Mesenchymal stem cell (in vitro differentiated cells and primary cell): ENCODE data around the gene ACTA2.

Experiments
- DNase-seq: peaks from one replicate; pipeline ENCODE4 v3.0.0-alpha.2; 2013
- H2AFZ ChIP-seq: one replicate; pipeline ENCODE4 v1.6.1; 2013; ENCODE audit warnings: low read depth, mild to moderate bottlenecking, control low read depth, inconsistent platforms, low read length, moderate library complexity
- H2AK5ac ChIP-seq: 2 replicates; pipeline ENCODE4 v1.6.1; 2013; ENCODE audit warnings: low read length, moderate library complexity, mild to moderate bottlenecking, inconsistent platforms; ENCODE audit not compliant: severe bottlenecking
- H2BK120ac ChIP-seq: one replicate; pipeline ENCODE4 v1.6.1; 2013; ENCODE audit warnings: low read depth, mild to moderate bottlenecking, inconsistent platforms, low read length, moderate library complexity
- H2BK12ac ChIP-seq, 2 experiments: one replicate each; pipeline ENCODE4 v1.6.1; 2013; ENCODE audit warnings: inconsistent platforms in 2 of 2, low read length in 2 of 2, mild to moderate bottlenecking in 2 of 2, moderate library complexity in 2 of 2, control low read depth in 1 of 2
- H2BK15ac ChIP-seq: one replicate; pipeline ENCODE4 v1.6.1; 2013; ENCODE audit warnings: mild to moderate bottlenecking, low read depth, inconsistent platforms; ENCODE audit not compliant: poor library complexity, severe bottlenecking
- H2BK5ac ChIP-seq: 2 replicates; pipeline ENCODE4 v1.6.1; 2013; ENCODE audit warnings: low read depth, mild to moderate bottlenecking, low read length, control low read depth, inconsistent platforms; ENCODE audit not compliant: poor library complexity, severe bottlenecking
- H3K14ac ChIP-seq, 2 experiments: one replicate each; pipeline ENCODE4 v1.6.1; 2013; ENCODE audit warnings: inconsistent platforms in 2 of 2, low read length in 2 of 2, control low read depth in 1 of 2, mild to moderate bottlenecking in 1 of 2, moderate library complexity in 1 of 2
- H3K18ac ChIP-seq, 2 experiments: one replicate each; pipeline ENCODE4 v1.6.1; 2013; ENCODE audit warnings: inconsistent platforms in 2 of 2, low read length in 2 of 2, control low read depth in 1 of 2, low read depth in 1 of 2, mild to moderate bottlenecking in 1 of 2
- H3K23ac ChIP-seq, 2 experiments: one replicate each; pipeline ENCODE4 v1.6.1; 2013; ENCODE audit warnings: inconsistent platforms in 2 of 2, low read length in 2 of 2, mild to moderate bottlenecking in 2 of 2, moderate library complexity in 2 of 2, control low read depth in 1 of 2
- H3K27ac ChIP-seq: 2 replicates; pipeline ENCODE4 v1.5.1; 2013; ENCODE audit warnings: mild to moderate bottlenecking, moderate library complexity, low read length, control low read depth, inconsistent platforms; ENCODE audit not compliant: poor library complexity, severe bottlenecking
- H3K27me3 ChIP-seq, 2 experiments: 2 replicates each; pipeline versions ENCODE4 v1.6.1 to v1.7.0; 2013; ENCODE audit warnings: low read length in 2 of 2, mild to moderate bottlenecking in 2 of 2, moderate library complexity in 2 of 2, control low read depth in 1 of 2, inconsistent platforms in 1 of 2; ENCODE audit not compliant: control insufficient read depth in 1 of 2, insufficient read depth in 1 of 2
- H3K36me3 ChIP-seq, 2 experiments: 2 replicates each; pipeline versions ENCODE4 v1.6.1 to v1.7.0; 2013; ENCODE audit warnings: low read length in 2 of 2, control low read depth in 1 of 2, inconsistent platforms in 1 of 2, low read depth in 1 of 2, mild to moderate bottlenecking in 1 of 2; ENCODE audit not compliant: insufficient read depth in 2 of 2, control insufficient read depth in 1 of 2
- H3K4ac ChIP-seq, 2 experiments: one replicate each; pipeline ENCODE4 v1.6.1; 2013; ENCODE audit warnings: inconsistent platforms in 2 of 2, low read length in 2 of 2, mild to moderate bottlenecking in 2 of 2, moderate library complexity in 2 of 2, control low read depth in 1 of 2, low read depth in 1 of 2
- H3K4me1 ChIP-seq: 2 replicates; pipeline ENCODE4 v1.6.1; 2013; ENCODE audit warnings: low read depth, low read length, control low read depth; ENCODE audit not compliant: control insufficient read depth, insufficient read depth
- H3K4me2 ChIP-seq: 2 replicates; pipeline ENCODE4 v1.6.1; 2013; ENCODE audit warnings: low read length, mild to moderate bottlenecking, inconsistent platforms; ENCODE audit not compliant: poor library complexity, severe bottlenecking
- H3K4me3 ChIP-seq, 2 experiments: 2 replicates each; pipeline versions ENCODE4 v1.5.1 to v1.7.0; 2013; ENCODE audit warnings: low read length in 2 of 2, mild to moderate bottlenecking in 2 of 2, control low read depth in 1 of 2, low read depth in 1 of 2; ENCODE audit not compliant: insufficient read depth in 1 of 2
- H3K79me1 ChIP-seq: replicated peaks from 2 replicates; pipeline ENCODE4 v1.6.1; 2013; ENCODE audit warnings: mild to moderate bottlenecking, control low read depth, low read length, inconsistent platforms; ENCODE audit not compliant: poor library complexity, severe bottlenecking
- H3K9ac ChIP-seq: 2 replicates; pipeline ENCODE4 v1.7.0; 2013; ENCODE audit warnings: mild to moderate bottlenecking, low read length, moderate library complexity
- H3K9me3 ChIP-seq: 2 replicates; pipeline ENCODE4 v1.7.0; 2013; ENCODE audit warnings: mild to moderate bottlenecking, low read length; ENCODE audit not compliant: control insufficient read depth
- H4K8ac ChIP-seq: one replicate; pipeline ENCODE4 v1.6.1; 2013; ENCODE audit warnings: inconsistent platforms, mild to moderate bottlenecking, low read length, moderate library complexity
- H4K91ac ChIP-seq: one replicate; pipeline ENCODE4 v1.6.1; 2013; ENCODE audit warnings: mild to moderate bottlenecking, low read length, inconsistent platforms
- WGBS: methylation state at CpG from one replicate; pipeline ENCODE4 v1.1.7; 2013; ENCODE audit warnings: mixed read lengths; 5-methylcytosine and 5-hydroxymethylcytosine counted together

The ACTA2 gene

GRCh38 chr10:88957381-88957780 lies 4.8 kb upstream of the ACTA2 start:
- no peak overlapping the region for H2BK15ac ChIP-seq
- H3K9ac ChIP-seq = no peak overlapping the region
- peaks cover 2% of the 10 kb centered on the region for H3K4me1 ChIP-seq
- H4K91ac ChIP-seq = no peak overlapping the region
- H2BK12ac ChIP-seq = no peak overlapping the region
- no peak overlapping the region for H3K4me2 ChIP-seq
- no peak overlapping the region for H2AK5ac ChIP-seq
- H3K27ac ChIP-seq = no peak overlapping the region
- H3K18ac ChIP-seq = no peak overlapping the region
- H2AFZ ChIP-seq = no peak overlapping the region
- H3K36me3 ChIP-seq = no peaks in the 10 kb centered on the region
- H4K8ac ChIP-seq = no peak overlapping the region
- peaks cover 1% of the 10 kb centered on the region for H3K79me1 ChIP-seq
- no peak overlapping the region for H2BK120ac ChIP-seq
- no peak overlapping the region for H2BK5ac ChIP-seq
- no peak overlapping the region for H3K14ac ChIP-seq
- H3K4ac ChIP-seq = no peak overlapping the region
- H3K9me3 ChIP-seq = no peaks in the 10 kb centered on the region
- no peaks in the 10 kb centered on the region for H3K27me3 ChIP-seq
- no peak overlapping the region for H3K23ac ChIP-seq
- WGBS = 97% methylated on average over 1 of the region's 1 CpG
- H3K4me3 ChIP-seq = no peak overlapping the region
- DNase-seq = no peak

- Histone ChIP-seq H3K14ac (no peak overlapping the region), H3K4me1 (peaks cover 6% of the 10 kb centered on the region), H2BK15ac (no peak overlapping the region), H3K4me3 (no peak overlapping the region), H4K8ac (no peak overlapping the region), H2BK12ac (no peak overlapping the region), H2AFZ (no peak overlapping the region), H3K36me3 (no peaks in the 10 kb centered on the region), H3K79me1 (no peaks in the 10 kb centered on the region), H2BK5ac (no peak overlapping the region), H3K4me2 (no peak overlapping the region), H3K4ac (no peak overlapping the region), H2AK5ac (no peak overlapping the region), H3K18ac (no peak overlapping the region), H3K23ac (no peak overlapping the region), H4K91ac (no peak overlapping the region), H3K27me3 (no peaks in the 10 kb centered on the region), H3K9ac (no peak overlapping the region), H2BK120ac (no peak overlapping the region), H3K9me3 (no peaks in the 10 kb centered on the region), H3K27ac (no peak overlapping the region)
- WGBS = 89% methylated on average over 1 of the region's 4 CpGs
- DNase-seq = peak; percentile 30
These were observed 2.0 kb upstream of the ACTA2 start for GRCh38 chr10:88954458-88955083.

- DNase-seq = no peak
- Histone ChIP-seq H3K4ac (no peak overlapping the region), H2AK5ac (no peak overlapping the region), H4K8ac (no peak overlapping the region), H3K27ac (no peak overlapping the region), H3K23ac (no peak overlapping the region), H2BK120ac (no peak overlapping the region), H2BK12ac (peak overlapping the region in 1 of 2 experiments; percentile 61), H3K14ac (no peak overlapping the region), H3K36me3 (peaks cover 0 to under 1% of the 10 kb centered on the region in 2 experiments), H2AFZ (no peak overlapping the region), H3K9ac (no peak overlapping the region), H3K27me3 (no peaks in the 10 kb centered on the region), H3K4me2 (no peak overlapping the region), H2BK5ac (no peak overlapping the region), H3K4me1 (peaks cover 6% of the 10 kb centered on the region), H2BK15ac (no peak overlapping the region), H3K4me3 (no peak overlapping the region), H3K9me3 (no peaks in the 10 kb centered on the region), H4K91ac (no peak overlapping the region), H3K79me1 (peaks cover 2% of the 10 kb centered on the region), H3K18ac (no peak overlapping the region)
- WGBS = 100% methylated on average over 2 of the region's 5 CpGs
These were observed 1.1 kb upstream of the ACTA2 start for GRCh38 chr10:88953662-88954061.

- H4K91ac ChIP-seq = no peak overlapping the region
- H3K4me1 ChIP-seq = peaks cover 6% of the 10 kb centered on the region
- peaks cover 2% of the 10 kb centered on the region for H3K79me1 ChIP-seq
- no peak overlapping the region for H3K27ac ChIP-seq
- peak overlapping the region; percentile 89 for H3K9ac ChIP-seq
- no peak for DNase-seq
- no peak overlapping the region for H3K23ac ChIP-seq
- no peaks in the 10 kb centered on the region for H3K9me3 ChIP-seq
- H3K18ac ChIP-seq = peak overlapping the region in 1 of 2 experiments; percentile 37
- 88% methylated on average over 3 of the region's 3 CpGs for WGBS
- no peak overlapping the region for H2BK15ac ChIP-seq
- no peak overlapping the region for H2AK5ac ChIP-seq
- H3K27me3 ChIP-seq = no peaks in the 10 kb centered on the region
- no peak overlapping the region for H2AFZ ChIP-seq
- H2BK5ac ChIP-seq = no peak overlapping the region
- H4K8ac ChIP-seq = no peak overlapping the region
- H2BK120ac ChIP-seq = peak overlapping the region; percentile 76
- H3K36me3 ChIP-seq = peaks cover 0 to 15% of the 10 kb centered on the region in 2 experiments
- no peak overlapping the region for H3K4me2 ChIP-seq
- no peak overlapping the region for H3K14ac ChIP-seq
- H3K4me3 ChIP-seq = no peak overlapping the region
- H3K4ac ChIP-seq = no peak overlapping the region
- H2BK12ac ChIP-seq = no peak overlapping the region
These were observed 2.4 kb downstream of the ACTA2 start for GRCh38 chr10:88949912-88950837.
